AG09319 (cell line): ENCODE measurements around the gene HIP1R.

Source experiments
- DNase-seq: peaks from one replicate; pipeline ENCODE4 v3.0.0-alpha.2; 2010; ENCODE audit warnings: low read depth; ENCODE audit errors: extremely low read depth
- CTCF ChIP-seq: IDR thresholded peaks from 2 replicates; pipeline ENCODE4 v1.5.1; 2011; ENCODE audit warnings: low read depth, mild to moderate bottlenecking, inconsistent platforms, low read length, moderate library complexity

Gene HIP1R

GRCh38 chr12:122834104-122834920, 945 bp upstream of the HIP1R start:
- no peak; the same call in 1 of the 2 replicates for TF ChIP-seq CTCF
- no peak for DNase-seq

GRCh38 chr12:122835750-122836026, 431 bp downstream of the HIP1R start:
- TF ChIP-seq CTCF, result no peak
- DNase-seq, result no peak

GRCh38 chr12:122836027-122836921, 1.0 kb downstream of the HIP1R start:
- no peak for DNase-seq

GRCh38 chr12:122837306-122838265, 2.3 kb downstream of the HIP1R start:
- no peak for TF ChIP-seq CTCF
- no peak for DNase-seq

More at GRCh38 chr12:122836027-122836921, 1.0 kb downstream of the HIP1R start:
- no peak for TF ChIP-seq CTCF

- DNase-seq, result no peak
- TF ChIP-seq CTCF, result no peak
Observed at GRCh38 chr12:122838841-122839240, 3.6 kb downstream of the HIP1R start.

- no peak for TF ChIP-seq CTCF
- no peak for DNase-seq
Observed at GRCh38 chr12:122839907-122840554, 4.8 kb downstream of the HIP1R start.
